ENCODE results near the gene IL1RAPL2.

IL1RAPL2 gene

DNA sequence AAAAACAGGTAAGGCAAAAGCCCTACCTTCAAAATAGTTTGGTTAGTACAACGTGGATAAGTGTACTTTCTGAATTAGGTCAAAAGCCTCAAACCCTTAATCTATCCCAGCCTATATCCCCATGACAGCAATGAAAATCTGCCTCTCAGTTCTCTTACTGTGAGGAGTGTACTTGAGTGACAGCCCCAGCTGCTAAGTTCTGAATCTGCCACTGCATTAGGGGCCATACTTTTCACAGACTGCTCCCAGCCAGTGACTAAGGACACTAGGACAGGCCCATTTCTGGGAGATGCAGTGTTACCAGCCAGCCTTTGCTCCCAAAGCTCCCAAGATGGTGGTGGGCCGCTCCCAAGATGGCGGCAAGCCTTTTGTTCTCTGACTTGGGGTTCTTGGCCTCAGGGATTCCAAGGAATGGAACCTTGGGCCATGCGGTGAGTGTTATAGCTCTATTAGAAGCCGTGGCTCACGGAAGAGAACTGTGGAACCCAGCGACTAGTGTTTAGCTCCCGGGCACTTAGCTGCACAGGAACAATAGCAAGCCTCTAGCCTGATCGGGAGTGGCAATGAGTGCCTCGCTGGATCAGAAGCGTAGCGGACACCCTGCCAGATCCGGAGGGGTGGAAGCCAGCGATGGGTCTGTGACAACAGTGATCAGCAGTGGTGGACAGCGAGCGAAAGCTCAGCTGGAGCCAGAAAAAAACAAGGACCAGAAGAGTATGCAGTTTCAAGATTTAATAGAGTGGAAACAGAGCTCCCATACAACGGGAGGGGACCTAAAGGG lies 1080.8 kb downstream of the IL1RAPL2 start:
- ChIA-PET CTCF (no interaction called here), POLR2A (no interaction called here)
- TF ChIP-seq SP1 (IDR thresholded peaks at IDR 0.05) (no peak), TARDBP (IDR thresholded peaks at IDR 0.05) (no peak), FOXK2 (IDR thresholded peaks at IDR 0.05) (no peak), L3MBTL2 (conservative IDR thresholded peaks at IDR 0.05) (no peak), ARNT (IDR thresholded peaks at IDR 0.05) (no peak), FOXM1 (IDR thresholded peaks at IDR 0.05; ENCODE audit: borderline replicate concordance) (no peak), BHLHE40 (IDR thresholded peaks at IDR 0.05; ENCODE audit: borderline replicate concordance) (no peak), SUZ12 (IDR thresholded peaks at IDR 0.05) (no peak), LEF1 (IDR thresholded peaks at IDR 0.05; ENCODE audit: borderline replicate concordance) (no peak), NFRKB (IDR thresholded peaks at IDR 0.05) (no peak), FOXA1 (IDR thresholded peaks at IDR 0.05) (no peak)
- TF ChIP-seq, protein P1, sequence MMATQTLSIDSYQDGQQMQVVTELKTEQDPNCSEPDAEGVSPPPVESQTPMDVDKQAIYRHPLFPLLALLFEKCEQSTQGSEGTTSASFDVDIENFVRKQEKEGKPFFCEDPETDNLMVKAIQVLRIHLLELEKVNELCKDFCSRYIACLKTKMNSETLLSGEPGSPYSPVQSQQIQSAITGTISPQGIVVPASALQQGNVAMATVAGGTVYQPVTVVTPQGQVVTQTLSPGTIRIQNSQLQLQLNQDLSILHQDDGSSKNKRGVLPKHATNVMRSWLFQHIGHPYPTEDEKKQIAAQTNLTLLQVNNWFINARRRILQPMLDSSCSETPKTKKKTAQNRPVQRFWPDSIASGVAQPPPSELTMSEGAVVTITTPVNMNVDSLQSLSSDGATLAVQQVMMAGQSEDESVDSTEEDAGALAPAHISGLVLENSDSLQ (IDR thresholded peaks at IDR 0.05) = no peak
- no peak for DNase-seq (ENCODE audit: extremely low spot score)

DNA sequence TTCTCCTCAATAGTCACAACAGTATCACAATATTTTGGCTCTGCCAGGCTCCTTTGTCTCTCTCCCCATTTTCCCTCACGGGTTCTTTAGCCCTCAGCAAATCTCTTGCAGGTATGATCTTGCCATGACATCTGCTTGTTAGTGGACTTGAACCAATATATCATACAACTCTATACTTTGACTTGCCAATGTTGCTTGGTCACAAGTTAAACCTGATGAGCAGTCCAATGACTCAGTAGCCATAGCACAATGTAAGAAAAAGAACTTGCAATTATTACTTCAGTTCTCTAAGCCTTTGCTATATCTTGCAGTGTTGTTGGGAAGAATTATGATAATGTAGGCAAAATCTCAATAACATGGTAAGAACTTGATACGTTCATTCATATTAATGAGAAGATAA lies 1081.8 kb downstream of the IL1RAPL2 start:
- CTCF ChIA-PET = no interaction called here
- DNase-seq (ENCODE audit: extremely low spot score) = no peak
- POLR2A ChIA-PET = no interaction called here

DNA sequence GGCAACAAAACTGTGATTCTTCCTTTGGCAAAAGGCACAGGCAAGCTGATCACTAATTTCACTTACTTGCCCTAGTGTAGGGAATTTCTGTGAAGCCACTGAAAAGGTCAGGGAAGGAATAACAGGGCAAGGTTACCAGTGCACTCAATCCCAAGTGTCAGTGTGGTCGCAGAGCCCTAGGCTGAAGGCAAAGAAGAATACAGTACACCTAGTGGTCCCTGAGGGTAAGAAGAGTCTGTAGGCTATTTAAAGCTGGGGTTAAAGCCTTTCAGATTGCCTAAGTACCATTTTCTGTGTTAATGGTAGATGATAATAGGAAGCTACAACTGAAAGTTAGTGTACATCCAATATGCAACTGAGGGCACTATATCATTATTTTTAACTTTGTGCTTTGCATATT lies 1082.7 kb downstream of the IL1RAPL2 start:
- no peak for TF ChIP-seq FOXK2 (IDR thresholded peaks at IDR 0.05)
- TF ChIP-seq ELF4 (IDR thresholded peaks at IDR 0.05) = no peak
- no peak for TF ChIP-seq HDGF (IDR thresholded peaks at IDR 0.05; ENCODE audit: borderline replicate concordance)
- POLR2A ChIA-PET = no interaction called here
- DNase-seq (ENCODE audit: extremely low spot score) = no peak
- CTCF ChIA-PET = no interaction called here

More for the DNA sequence above, 1081.8 kb downstream of the IL1RAPL2 start:
- TF ChIP-seq HDGF (IDR thresholded peaks at IDR 0.05; ENCODE audit: borderline replicate concordance) (no peak), ELF4 (IDR thresholded peaks at IDR 0.05) (no peak), FOXK2 (IDR thresholded peaks at IDR 0.05) (no peak), SP1 (IDR thresholded peaks at IDR 0.05) (no peak), SUZ12 (IDR thresholded peaks at IDR 0.05) (no peak), FOXA1 (IDR thresholded peaks at IDR 0.05) (no peak), ZNF384 (IDR thresholded peaks at IDR 0.05) (no peak), LEF1 (IDR thresholded peaks at IDR 0.05; ENCODE audit: borderline replicate concordance) (no peak), CTBP1 (IDR thresholded peaks at IDR 0.05; ENCODE audit: borderline replicate concordance) (no peak), TARDBP (IDR thresholded peaks at IDR 0.05) (no peak), L3MBTL2 (conservative IDR thresholded peaks at IDR 0.05) (no peak), FOXM1 (IDR thresholded peaks at IDR 0.05; ENCODE audit: borderline replicate concordance) (no peak), NFRKB (IDR thresholded peaks at IDR 0.05) (no peak), ARNT (IDR thresholded peaks at IDR 0.05) (no peak), BHLHE40 (IDR thresholded peaks at IDR 0.05; ENCODE audit: borderline replicate concordance) (no peak)
- TF ChIP-seq, protein P1 (IDR thresholded peaks at IDR 0.05) = no peak

DNA sequence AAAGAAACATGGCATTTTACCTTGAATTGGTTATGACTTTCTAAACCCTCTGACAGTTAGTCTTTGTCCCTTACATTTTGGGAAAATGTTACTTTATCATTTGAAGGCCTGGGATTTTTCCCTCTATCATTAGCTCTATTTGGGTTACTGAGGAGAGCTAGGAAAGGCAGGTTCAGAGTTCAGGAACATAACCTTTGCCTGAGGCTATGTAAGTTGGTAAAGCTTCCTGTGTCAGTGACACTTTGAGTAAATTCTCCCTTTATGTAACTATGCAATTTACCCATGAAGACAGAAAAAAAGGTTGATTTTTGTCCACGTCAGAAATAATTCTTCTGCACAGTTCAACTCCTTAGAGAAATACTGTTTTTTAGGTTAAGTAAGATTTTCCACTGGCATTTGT lies 1084.6 kb downstream of the IL1RAPL2 start:
- DNase-seq (ENCODE audit: extremely low spot score) = no peak
- ChIA-PET CTCF (no interaction called here), POLR2A (no interaction called here)
- TF ChIP-seq L3MBTL2 (conservative IDR thresholded peaks at IDR 0.05) = no peak
- no peak for TF ChIP-seq ARNT (IDR thresholded peaks at IDR 0.05)

DNA sequence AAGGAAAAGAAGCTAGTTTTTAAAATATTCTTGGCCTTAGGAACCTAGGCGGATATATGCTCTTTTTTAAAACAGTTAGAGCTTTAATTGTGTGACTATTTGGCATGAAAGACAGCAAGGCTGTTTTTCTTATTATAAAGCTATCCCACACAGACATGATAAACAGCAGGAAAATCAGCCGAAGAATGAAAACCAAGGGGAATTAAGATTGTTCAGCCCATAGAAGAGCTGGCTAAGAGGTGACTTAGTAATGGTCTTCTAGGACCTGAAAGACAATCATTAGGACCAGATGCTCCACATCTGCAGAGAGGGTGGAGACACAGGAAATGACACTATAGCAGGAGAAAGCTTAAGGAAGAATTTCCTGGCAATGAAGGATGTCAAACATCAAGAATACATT lies 1085.0 kb downstream of the IL1RAPL2 start:
- DNase-seq (ENCODE audit: extremely low spot score) = no peak
- ChIA-PET CTCF (no interaction called here), POLR2A (no interaction called here)
- TF ChIP-seq NFRKB (IDR thresholded peaks at IDR 0.05) (no peak), HDGF (IDR thresholded peaks at IDR 0.05; ENCODE audit: borderline replicate concordance) (no peak), L3MBTL2 (conservative IDR thresholded peaks at IDR 0.05) (no peak), ARNT (IDR thresholded peaks at IDR 0.05) (no peak), FOXA1 (IDR thresholded peaks at IDR 0.05) (no peak), FOXK2 (IDR thresholded peaks at IDR 0.05) (no peak), ELF4 (IDR thresholded peaks at IDR 0.05) (no peak), CTBP1 (IDR thresholded peaks at IDR 0.05; ENCODE audit: borderline replicate concordance) (no peak), SUZ12 (IDR thresholded peaks at IDR 0.05) (no peak), SP1 (IDR thresholded peaks at IDR 0.05) (no peak), BHLHE40 (IDR thresholded peaks at IDR 0.05; ENCODE audit: borderline replicate concordance) (no peak), ZNF384 (IDR thresholded peaks at IDR 0.05) (no peak), FOXM1 (IDR thresholded peaks at IDR 0.05; ENCODE audit: borderline replicate concordance) (no peak), TARDBP (IDR thresholded peaks at IDR 0.05) (no peak), LEF1 (IDR thresholded peaks at IDR 0.05; ENCODE audit: borderline replicate concordance) (no peak)
- TF ChIP-seq, protein P1 (IDR thresholded peaks at IDR 0.05) = no peak

DNA sequence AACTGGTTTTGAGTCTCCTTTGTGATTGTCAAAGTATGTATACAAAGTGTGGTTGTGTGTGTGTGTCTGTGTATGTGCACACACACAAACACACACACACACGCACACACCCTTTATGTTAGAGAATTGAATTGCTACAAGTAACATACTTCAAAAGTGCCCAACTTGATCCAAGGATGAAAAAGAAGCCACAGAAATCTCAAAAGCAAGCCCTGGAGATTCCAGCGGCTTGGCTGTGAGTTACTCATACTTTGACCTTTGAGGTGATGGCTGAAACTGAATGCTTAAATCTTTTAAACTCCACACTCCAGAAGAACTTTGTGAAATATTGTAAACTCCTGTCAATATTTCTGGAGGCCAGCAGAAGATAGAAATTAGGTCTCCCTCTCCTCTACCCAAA lies 1087.9 kb downstream of the IL1RAPL2 start:
- DNase-seq (ENCODE audit: extremely low spot score) = no peak
- POLR2A ChIA-PET = no interaction called here
- CTCF ChIA-PET = no interaction called here
- no peak for TF ChIP-seq L3MBTL2 (conservative IDR thresholded peaks at IDR 0.05)
- TF ChIP-seq ELF4 (IDR thresholded peaks at IDR 0.05) = no peak
- TF ChIP-seq NFRKB (IDR thresholded peaks at IDR 0.05) = no peak
- no peak for TF ChIP-seq FOXK2 (IDR thresholded peaks at IDR 0.05)
- TF ChIP-seq BHLHE40 (IDR thresholded peaks at IDR 0.05; ENCODE audit: borderline replicate concordance) = no peak
- TF ChIP-seq, protein P1 (IDR thresholded peaks at IDR 0.05) = no peak
- TF ChIP-seq LEF1 (IDR thresholded peaks at IDR 0.05; ENCODE audit: borderline replicate concordance) = no peak
- no peak for TF ChIP-seq SP1 (IDR thresholded peaks at IDR 0.05)
- no peak for TF ChIP-seq TARDBP (IDR thresholded peaks at IDR 0.05)
- no peak for TF ChIP-seq HDGF (IDR thresholded peaks at IDR 0.05; ENCODE audit: borderline replicate concordance)
- TF ChIP-seq FOXA1 (IDR thresholded peaks at IDR 0.05) = no peak
- no peak for TF ChIP-seq FOXM1 (IDR thresholded peaks at IDR 0.05; ENCODE audit: borderline replicate concordance)
- no peak for TF ChIP-seq ZNF384 (IDR thresholded peaks at IDR 0.05)
- TF ChIP-seq ARNT (IDR thresholded peaks at IDR 0.05) = no peak
- TF ChIP-seq SUZ12 (IDR thresholded peaks at IDR 0.05) = no peak
- no peak for TF ChIP-seq CTBP1 (IDR thresholded peaks at IDR 0.05; ENCODE audit: borderline replicate concordance)
